Chondrocyte (in vitro differentiated cells): ENCODE measurements around the gene LUZP2. TPM values are rescaled to one million over a fixed set of nuclear protein-coding genes. Genes with fewer than 3 reads are reported as not detected.

Source experiments
- DNase-seq: peaks from one replicate; pipeline ENCODE4 v3.0.0; 2021; ENCODE audit warnings: mixed read lengths, low spot score
- H3K27ac Mint-ChIP-seq: one replicate; pipeline ENCODE4 v1.8.0; 2021; ENCODE audit warnings: mild to moderate bottlenecking, moderate library complexity, mixed read lengths; ENCODE audit not compliant: unreplicated experiment
- H3K27me3 Mint-ChIP-seq: 2 replicates; pipeline ENCODE4 v1.8.0; 2021; ENCODE audit warnings: low read depth, mixed read lengths
- H3K36me3 Mint-ChIP-seq: 2 replicates; pipeline ENCODE4 v1.8.0; 2021; ENCODE audit warnings: low read depth, mixed read lengths
- H3K4me1 Mint-ChIP-seq: 2 replicates; pipeline ENCODE4 v1.8.0; 2021; ENCODE audit warnings: low read depth, mild to moderate bottlenecking, mixed read lengths
- H3K4me3 Mint-ChIP-seq: one replicate; pipeline ENCODE4 v1.8.0; 2021; ENCODE audit warnings: mild to moderate bottlenecking, moderate library complexity, mixed read lengths; ENCODE audit not compliant: unreplicated experiment
- H3K9me3 Mint-ChIP-seq: 2 replicates; pipeline ENCODE4 v1.8.0; 2021; ENCODE audit warnings: low read depth, mixed read lengths
- CTCF ChIP-seq: fragments of 200-600 bp; sonication (generic); IDR thresholded peaks from 2 replicates; pipeline ENCODE4 v1.5.0; 2021; ENCODE audit warnings: antibody characterized with exemption, mild to moderate bottlenecking, moderate library complexity
- total RNA-seq: library from RNA; stranded (reverse); gene quantifications from 3 replicates; pipeline ENCODE4 v1.2.1, GENCODE V29; 2021

Gene LUZP2
- total RNA-seq, 1 donor from 2014 or later, result 13.9 TPM

- Mint-ChIP-seq H3K36me3 (peaks cover 2% of the 10 kb centered on the region), H3K27me3 (no peaks in the 10 kb centered on the region), H3K4me1 (peaks cover 2% of the 10 kb centered on the region), H3K9me3 (no peaks in the 10 kb centered on the region), H3K27ac (no peak overlapping the region), H3K4me3 (no peak overlapping the region)
- no peak for DNase-seq
- no peak for TF ChIP-seq CTCF
These were observed 148.7 kb downstream of the LUZP2 start for GRCh38 chr11:24645563-24645962.

- Mint-ChIP-seq H3K9me3 (no peaks in the 10 kb centered on the region), H3K4me3 (no peak overlapping the region), H3K4me1 (no peaks in the 10 kb centered on the region), H3K27me3 (no peaks in the 10 kb centered on the region), H3K36me3 (peaks cover 2% of the 10 kb centered on the region), H3K27ac (no peak overlapping the region)
- no peak for TF ChIP-seq CTCF
- no peak for DNase-seq
These were observed 155.0 kb downstream of the LUZP2 start for GRCh38 chr11:24651873-24652272.

DNA sequence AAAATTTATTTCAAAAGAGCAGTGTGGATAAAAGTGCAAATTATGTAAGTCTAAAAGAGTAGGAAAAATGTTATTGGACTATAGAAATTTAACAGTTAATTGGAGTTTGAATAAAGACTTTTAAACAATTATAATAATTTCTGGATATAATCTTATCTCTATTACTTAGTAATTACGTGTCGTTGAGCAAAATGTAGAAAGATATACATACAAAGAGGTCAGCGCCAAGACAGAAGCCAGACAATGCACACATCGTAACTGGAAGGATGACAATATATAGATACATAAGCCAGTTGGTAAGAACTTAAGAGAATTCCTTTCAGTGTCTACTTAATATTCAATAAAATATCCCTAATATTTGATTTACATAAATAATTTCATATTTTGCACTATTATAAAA lies 157.0 kb downstream of the LUZP2 start:
- TF ChIP-seq CTCF, result no peak
- no peak overlapping the region for H3K4me3 Mint-ChIP-seq
- no peak overlapping the region for H3K27ac Mint-ChIP-seq
- H3K4me1 Mint-ChIP-seq, result no peaks in the 10 kb centered on the region
- no peaks in the 10 kb centered on the region for H3K9me3 Mint-ChIP-seq
- H3K36me3 Mint-ChIP-seq, result peaks cover 2% of the 10 kb centered on the region
- no peaks in the 10 kb centered on the region for H3K27me3 Mint-ChIP-seq
- no peak for DNase-seq

DNA sequence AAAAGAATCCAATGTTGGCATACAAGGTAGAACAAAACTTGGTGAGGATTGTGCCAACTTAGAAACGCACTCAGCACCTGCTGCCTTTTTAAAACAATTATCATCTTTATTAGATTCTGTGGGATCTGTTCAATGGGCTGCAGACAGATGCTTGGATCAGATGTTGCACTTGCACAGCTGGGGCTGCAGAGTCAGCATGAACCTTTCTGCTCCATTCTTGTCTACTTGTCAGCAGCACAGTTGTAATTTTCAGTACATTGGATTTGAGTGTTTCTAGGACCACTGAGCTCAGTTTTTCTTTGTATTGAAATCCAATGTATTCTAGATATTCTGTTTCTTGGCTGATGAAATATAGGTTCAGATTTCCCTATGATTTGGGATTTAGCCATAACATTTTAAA lies 164.5 kb downstream of the LUZP2 start:
- Mint-ChIP-seq H3K27me3 (no peaks in the 10 kb centered on the region), H3K36me3 (peaks cover 3% of the 10 kb centered on the region), H3K27ac (no peak overlapping the region), H3K4me3 (no peak overlapping the region), H3K9me3 (peaks cover 8% of the 10 kb centered on the region), H3K4me1 (no peaks in the 10 kb centered on the region)
- DNase-seq, result no peak
- no peak for TF ChIP-seq CTCF

GRCh38 chr11:24664399-24664798 lies 167.5 kb downstream of the LUZP2 start:
- TF ChIP-seq CTCF, result no peak
- Mint-ChIP-seq H3K4me3 (no peak overlapping the region), H3K27me3 (no peaks in the 10 kb centered on the region), H3K9me3 (peaks cover 8% of the 10 kb centered on the region), H3K4me1 (peaks cover 2% of the 10 kb centered on the region), H3K27ac (no peak overlapping the region), H3K36me3 (peaks cover 1% of the 10 kb centered on the region)
- DNase-seq, result no peak
